ENCODE data around the gene FAAP20. TPM values are rescaled to one million over a fixed set of nuclear protein-coding genes. Genes with fewer than 3 reads are reported as not detected.

Gene FAAP20
- total and polyA plus RNA-seq, 9 of the 15 experiments (the other 6 are each of a cell fraction or from before 2014, with no cell fraction given) = 0.58 to 143 (median 9.9) TPM

DNA sequence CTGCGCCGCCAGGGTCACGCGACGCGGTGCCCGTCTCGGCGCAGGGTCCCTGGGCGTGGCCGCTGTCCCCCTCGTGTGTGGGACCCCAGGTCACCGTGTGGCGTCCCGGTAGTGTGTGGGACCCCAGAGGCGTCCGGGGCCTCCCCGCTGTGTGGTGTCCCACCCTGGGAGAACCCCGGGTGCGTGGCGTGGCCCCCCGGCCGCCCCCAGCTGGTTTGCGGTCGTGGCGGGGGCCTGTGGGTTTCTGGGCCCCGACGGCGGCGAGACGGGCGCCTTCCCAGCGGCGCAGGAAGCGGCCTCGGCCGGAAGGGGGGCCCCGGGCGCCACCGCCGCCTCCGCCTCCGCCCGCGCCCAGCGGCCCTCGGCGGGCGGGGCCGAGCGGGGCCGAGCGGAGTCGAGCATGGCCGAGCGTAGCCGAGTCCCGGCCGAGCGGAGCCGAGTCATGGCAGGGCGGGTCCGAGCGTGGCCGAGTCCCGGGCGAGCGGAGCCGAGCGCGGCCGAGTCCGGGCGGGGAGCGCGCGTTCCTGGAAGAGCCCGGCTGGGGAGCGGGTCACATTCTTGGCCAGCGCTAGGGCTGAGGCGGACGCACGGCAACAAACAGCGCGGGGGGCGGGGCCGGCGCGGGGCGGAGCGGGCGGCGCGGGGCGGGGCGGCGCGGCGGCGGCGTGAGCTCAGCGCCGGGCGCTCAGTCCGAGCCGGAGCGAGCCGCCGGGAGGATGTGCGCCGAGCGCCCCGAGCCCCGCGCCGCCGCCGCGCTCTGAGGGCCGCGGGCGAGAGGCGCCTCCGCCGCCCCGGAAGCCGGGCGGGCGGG, 33.0 kb upstream of the FAAP20 start (continued):
- TF ChIP-seq TGIF2 (CRISPR knock-in tag; IDR thresholded peaks at IDR 0.05) (no peak), SRF (CRISPR knock-in tag; IDR thresholded peaks at IDR 0.05) (peak in 1 of 2 experiments; percentile 8; a peak in 1 of 4 replicates), TEAD4 (IDR thresholded peaks at IDR 0.05; ENCODE audit: low read length) (peak; percentile 40; the same call in 1 of the 2 replicates), TEAD4 (CRISPR knock-in tag; IDR thresholded peaks at IDR 0.05; ENCODE audit: borderline replicate concordance) (no peak), FIP1L1 (IDR thresholded peaks at IDR 0.05; ENCODE audit: low read depth, low read length, poor library complexity, severe bottlenecking) (no peak), ZFX (CRISPR knock-in tag; IDR thresholded peaks at IDR 0.05) (peak; percentile 91), MTA1 (IDR thresholded peaks at IDR 0.05; ENCODE audit: borderline replicate concordance) (no peak), DNMT1 (IDR thresholded peaks at IDR 0.05) (no peak), SMARCA5 (IDR thresholded peaks at IDR 0.05) (no peak), POLR2AphosphoS5 (IDR thresholded peaks at IDR 0.05; ENCODE audit: control insufficient read depth, insufficient read depth, low read depth, low read length) (peak; percentile 51; the same call in 1 of the 2 replicates), MYC (IDR thresholded peaks at IDR 0.05; ENCODE audit: low read depth, low read length) (no peak), MYC (CRISPR knock-in tag; IDR thresholded peaks at IDR 0.05; ENCODE audit: borderline replicate concordance, low read depth) (no peak), ZNF41 (CRISPR knock-in tag; conservative IDR thresholded peaks at IDR 0.05) (0 out of 2 replicates have a peak, but pooled peaks have one; percentile 22), CHD1 (IDR thresholded peaks at IDR 0.05; ENCODE audit: low read length) (peak; percentile 91), ZNF76 (CRISPR knock-in tag; IDR thresholded peaks at IDR 0.05; ENCODE audit: borderline replicate concordance) (no peak), DACH1 (IDR thresholded peaks at IDR 0.05; ENCODE audit: partially characterized antibody) (no peak), POLR2AphosphoS2 (IDR thresholded peaks at IDR 0.05; ENCODE audit: low read length) (no peak), EGR1 (conservative IDR thresholded peaks at IDR 0.05) (peak; percentile 59), ZSCAN29 (IDR thresholded peaks at IDR 0.05) (0 out of 2 replicates have a peak, but pooled peaks have one; percentile 32), CSDE1 (IDR thresholded peaks at IDR 0.05) (no peak), ZNF699 (CRISPR knock-in tag; IDR thresholded peaks at IDR 0.05; ENCODE audit: insufficient replicate concordance) (no peak)
- TF ChIP-seq, protein P1, sequence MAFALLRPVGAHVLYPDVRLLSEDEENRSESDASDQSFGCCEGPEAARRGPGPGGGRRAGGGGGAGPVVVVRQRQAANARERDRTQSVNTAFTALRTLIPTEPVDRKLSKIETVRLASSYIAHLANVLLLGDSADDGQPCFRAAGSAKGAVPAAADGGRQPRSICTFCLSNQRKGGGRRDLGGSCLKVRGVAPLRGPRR (CRISPR knock-in tag; IDR thresholded peaks at IDR 0.05) = no peak
- TF ChIP-seq, protein P2, sequence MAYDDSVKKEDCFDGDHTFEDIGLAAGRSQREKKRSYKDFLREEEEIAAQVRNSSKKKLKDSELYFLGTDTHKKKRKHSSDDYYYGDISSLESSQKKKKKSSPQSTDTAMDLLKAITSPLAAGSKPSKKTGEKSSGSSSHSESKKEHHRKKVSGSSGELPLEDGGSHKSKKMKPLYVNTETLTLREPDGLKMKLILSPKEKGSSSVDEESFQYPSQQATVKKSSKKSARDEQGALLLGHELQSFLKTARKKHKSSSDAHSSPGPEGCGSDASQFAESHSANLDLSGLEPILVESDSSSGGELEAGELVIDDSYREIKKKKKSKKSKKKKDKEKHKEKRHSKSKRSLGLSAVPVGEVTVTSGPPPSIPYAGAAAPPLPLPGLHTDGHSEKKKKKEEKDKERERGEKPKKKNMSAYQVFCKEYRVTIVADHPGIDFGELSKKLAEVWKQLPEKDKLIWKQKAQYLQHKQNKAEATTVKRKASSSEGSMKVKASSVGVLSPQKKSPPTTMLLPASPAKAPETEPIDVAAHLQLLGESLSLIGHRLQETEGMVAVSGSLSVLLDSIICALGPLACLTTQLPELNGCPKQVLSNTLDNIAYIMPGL (CRISPR knock-in tag; IDR thresholded peaks at IDR 0.05) = no peak
- TF ChIP-seq, protein P3, sequence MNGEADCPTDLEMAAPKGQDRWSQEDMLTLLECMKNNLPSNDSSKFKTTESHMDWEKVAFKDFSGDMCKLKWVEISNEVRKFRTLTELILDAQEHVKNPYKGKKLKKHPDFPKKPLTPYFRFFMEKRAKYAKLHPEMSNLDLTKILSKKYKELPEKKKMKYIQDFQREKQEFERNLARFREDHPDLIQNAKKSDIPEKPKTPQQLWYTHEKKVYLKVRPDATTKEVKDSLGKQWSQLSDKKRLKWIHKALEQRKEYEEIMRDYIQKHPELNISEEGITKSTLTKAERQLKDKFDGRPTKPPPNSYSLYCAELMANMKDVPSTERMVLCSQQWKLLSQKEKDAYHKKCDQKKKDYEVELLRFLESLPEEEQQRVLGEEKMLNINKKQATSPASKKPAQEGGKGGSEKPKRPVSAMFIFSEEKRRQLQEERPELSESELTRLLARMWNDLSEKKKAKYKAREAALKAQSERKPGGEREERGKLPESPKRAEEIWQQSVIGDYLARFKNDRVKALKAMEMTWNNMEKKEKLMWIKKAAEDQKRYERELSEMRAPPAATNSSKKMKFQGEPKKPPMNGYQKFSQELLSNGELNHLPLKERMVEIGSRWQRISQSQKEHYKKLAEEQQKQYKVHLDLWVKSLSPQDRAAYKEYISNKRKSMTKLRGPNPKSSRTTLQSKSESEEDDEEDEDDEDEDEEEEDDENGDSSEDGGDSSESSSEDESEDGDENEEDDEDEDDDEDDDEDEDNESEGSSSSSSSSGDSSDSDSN (IDR thresholded peaks at IDR 0.05; ENCODE audit: borderline replicate concordance in 1 of 2, low read depth in 2 of 2, low read length in 2 of 2) = peak in 1 of 2 experiments; percentile 59; a peak in 1 of 4 replicates
